ENCODE data around the gene LEPR. TPM values are rescaled to one million over a fixed set of nuclear protein-coding genes. Genes with fewer than 3 reads are reported as not detected.

LEPR gene, protein sequence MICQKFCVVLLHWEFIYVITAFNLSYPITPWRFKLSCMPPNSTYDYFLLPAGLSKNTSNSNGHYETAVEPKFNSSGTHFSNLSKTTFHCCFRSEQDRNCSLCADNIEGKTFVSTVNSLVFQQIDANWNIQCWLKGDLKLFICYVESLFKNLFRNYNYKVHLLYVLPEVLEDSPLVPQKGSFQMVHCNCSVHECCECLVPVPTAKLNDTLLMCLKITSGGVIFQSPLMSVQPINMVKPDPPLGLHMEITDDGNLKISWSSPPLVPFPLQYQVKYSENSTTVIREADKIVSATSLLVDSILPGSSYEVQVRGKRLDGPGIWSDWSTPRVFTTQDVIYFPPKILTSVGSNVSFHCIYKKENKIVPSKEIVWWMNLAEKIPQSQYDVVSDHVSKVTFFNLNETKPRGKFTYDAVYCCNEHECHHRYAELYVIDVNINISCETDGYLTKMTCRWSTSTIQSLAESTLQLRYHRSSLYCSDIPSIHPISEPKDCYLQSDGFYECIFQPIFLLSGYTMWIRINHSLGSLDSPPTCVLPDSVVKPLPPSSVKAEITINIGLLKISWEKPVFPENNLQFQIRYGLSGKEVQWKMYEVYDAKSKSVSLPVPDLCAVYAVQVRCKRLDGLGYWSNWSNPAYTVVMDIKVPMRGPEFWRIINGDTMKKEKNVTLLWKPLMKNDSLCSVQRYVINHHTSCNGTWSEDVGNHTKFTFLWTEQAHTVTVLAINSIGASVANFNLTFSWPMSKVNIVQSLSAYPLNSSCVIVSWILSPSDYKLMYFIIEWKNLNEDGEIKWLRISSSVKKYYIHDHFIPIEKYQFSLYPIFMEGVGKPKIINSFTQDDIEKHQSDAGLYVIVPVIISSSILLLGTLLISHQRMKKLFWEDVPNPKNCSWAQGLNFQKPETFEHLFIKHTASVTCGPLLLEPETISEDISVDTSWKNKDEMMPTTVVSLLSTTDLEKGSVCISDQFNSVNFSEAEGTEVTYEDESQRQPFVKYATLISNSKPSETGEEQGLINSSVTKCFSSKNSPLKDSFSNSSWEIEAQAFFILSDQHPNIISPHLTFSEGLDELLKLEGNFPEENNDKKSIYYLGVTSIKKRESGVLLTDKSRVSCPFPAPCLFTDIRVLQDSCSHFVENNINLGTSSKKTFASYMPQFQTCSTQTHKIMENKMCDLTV
- total RNA-seq: 22.4 and 31.5 TPM in 2 replicates

DNA sequence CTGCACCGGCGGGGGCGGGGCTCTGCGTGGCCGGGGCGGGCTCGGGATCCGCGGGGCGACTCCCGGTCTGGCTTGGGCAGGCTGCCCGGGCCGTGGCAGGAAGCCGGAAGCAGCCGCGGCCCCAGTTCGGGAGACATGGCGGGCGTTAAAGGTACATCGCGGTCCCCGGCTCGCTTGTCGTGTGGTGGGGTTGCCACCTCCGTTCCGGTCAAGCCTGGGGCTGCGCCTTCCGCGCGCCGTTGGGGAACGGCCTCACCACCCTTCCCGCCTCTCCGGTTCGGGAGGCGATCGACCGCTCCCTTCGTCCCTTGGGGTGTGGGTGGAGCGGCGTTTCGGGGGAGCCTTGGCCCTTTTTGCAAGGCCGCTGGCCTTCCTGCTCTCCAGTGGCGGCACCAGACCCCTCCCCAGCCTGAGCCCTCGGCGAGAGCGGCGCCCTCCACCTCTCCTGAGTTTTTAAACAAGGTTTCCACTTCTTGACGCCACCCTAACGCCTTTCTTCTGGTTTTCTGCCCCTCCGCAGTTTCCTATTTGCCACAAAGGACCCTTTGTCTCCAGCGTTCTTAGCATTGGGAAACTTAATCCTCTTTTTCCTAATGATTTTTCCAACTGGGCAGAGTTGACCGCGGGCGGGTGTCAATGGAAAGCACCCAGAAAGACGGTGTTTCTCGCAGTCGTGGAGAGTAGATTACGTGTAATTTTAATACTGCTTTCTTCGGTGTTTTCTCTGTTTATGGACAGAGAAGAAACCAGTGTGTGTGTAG lies at the start of gene LEPR, which contains the start of gene LEPROT:
Gene LEPR (plus strand): TSS at position 79 of the 761 bp plus-strand sequence. CDS start 144,898 bp downstream, outside the sequence.
Gene LEPROT (plus strand): TSS at position 79 of the 761 bp plus-strand sequence. CDS start 57 bp downstream, at position 136.

Other genes starting within 250 kb of the LEPR start
- gene DNAJC6, start 111.1 kb upstream of the LEPR start, total RNA-seq: 1.3 and 3.9 TPM in 2 replicates
- gene LEPROT, start within 50 bp of the LEPR start, total RNA-seq: 35.2 and 40.5 TPM in 2 replicates